ENCODE results near the gene SYNRG.
"Not testable (repeated sequence)": the region's sequence is repeated elsewhere in the genome, so short reads cannot be mapped to it uniquely, and the experiment has no call there.

Gene SYNRG, protein sequence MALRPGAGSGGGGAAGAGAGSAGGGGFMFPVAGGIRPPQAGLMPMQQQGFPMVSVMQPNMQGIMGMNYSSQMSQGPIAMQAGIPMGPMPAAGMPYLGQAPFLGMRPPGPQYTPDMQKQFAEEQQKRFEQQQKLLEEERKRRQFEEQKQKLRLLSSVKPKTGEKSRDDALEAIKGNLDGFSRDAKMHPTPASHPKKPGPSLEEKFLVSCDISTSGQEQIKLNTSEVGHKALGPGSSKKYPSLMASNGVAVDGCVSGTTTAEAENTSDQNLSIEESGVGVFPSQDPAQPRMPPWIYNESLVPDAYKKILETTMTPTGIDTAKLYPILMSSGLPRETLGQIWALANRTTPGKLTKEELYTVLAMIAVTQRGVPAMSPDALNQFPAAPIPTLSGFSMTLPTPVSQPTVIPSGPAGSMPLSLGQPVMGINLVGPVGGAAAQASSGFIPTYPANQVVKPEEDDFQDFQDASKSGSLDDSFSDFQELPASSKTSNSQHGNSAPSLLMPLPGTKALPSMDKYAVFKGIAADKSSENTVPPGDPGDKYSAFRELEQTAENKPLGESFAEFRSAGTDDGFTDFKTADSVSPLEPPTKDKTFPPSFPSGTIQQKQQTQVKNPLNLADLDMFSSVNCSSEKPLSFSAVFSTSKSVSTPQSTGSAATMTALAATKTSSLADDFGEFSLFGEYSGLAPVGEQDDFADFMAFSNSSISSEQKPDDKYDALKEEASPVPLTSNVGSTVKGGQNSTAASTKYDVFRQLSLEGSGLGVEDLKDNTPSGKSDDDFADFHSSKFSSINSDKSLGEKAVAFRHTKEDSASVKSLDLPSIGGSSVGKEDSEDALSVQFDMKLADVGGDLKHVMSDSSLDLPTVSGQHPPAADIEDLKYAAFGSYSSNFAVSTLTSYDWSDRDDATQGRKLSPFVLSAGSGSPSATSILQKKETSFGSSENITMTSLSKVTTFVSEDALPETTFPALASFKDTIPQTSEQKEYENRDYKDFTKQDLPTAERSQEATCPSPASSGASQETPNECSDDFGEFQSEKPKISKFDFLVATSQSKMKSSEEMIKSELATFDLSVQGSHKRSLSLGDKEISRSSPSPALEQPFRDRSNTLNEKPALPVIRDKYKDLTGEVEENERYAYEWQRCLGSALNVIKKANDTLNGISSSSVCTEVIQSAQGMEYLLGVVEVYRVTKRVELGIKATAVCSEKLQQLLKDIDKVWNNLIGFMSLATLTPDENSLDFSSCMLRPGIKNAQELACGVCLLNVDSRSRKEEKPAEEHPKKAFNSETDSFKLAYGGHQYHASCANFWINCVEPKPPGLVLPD (N-terminal part only)
- total RNA-seq, result 30.4 to 141 (median 75.5) reads per million in 17 experiments

DNA sequence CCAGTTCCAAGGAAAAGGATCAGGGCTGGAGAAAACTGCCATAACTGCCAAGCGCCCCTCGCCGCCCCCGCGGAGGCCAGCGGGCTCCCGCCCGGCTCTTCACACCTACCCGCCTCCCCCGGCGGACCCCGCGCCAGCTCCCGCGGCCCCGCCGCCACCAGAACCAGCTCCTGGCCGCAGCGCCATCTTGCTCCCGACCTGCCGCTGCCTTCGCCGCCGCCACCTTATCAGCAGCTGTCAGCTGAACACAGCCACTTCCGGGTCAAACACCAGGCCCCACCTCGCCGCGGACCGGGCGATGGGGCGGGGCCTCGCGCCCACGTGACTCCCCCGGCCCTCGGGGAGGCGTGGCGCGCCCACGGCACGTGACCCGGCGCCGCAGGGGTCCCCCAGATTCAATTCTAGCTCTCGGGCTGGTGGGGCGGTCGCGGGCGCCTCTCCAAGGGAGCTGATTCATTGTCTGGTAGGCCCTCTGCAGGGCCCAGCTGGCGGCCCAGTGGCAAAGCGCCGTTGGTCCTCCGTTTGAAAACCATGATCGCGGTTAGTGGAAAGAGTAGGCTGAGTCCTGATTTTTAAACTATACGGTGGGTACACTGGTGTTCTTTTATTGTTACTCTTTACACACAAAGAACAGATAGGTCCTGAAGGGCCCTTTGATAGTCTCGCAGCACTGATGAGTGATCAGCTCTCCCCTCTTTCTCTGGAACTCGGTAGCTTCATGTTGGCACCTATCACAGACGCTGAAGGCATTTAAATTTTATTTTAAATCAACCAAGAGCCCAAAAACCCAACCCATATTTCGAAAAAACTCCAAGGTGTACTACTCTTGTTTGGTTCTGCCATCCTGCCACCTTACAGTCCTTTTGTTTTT lies at the start of gene SYNRG:
Gene SYNRG (minus strand): TSS at position 249 of the 871 bp plus-strand sequence. CDS start 63 bp downstream, at position 186.
- DNase-seq, result peak; percentile 97 to 98 (median 98)

DNA sequence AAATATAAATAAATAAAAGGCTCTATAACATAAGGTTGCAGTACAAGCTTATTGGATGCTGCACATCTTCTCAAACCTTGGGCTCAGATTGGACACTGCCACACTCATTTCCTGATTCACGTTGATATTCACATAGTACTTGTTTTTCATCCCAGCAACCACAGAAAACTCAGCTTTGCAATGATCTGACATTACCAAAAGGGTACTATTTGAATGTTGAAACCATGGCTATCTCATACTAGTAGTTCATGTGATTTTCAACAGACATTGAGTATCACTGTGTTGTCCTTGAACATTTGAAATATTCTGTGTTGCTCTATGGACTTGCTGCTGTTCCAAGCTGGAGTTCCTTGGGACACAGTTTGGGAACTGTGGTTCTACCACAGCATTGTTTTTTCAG lies 48.0 kb upstream of the SYNRG start:
- DNase-seq, result no peak

DNA sequence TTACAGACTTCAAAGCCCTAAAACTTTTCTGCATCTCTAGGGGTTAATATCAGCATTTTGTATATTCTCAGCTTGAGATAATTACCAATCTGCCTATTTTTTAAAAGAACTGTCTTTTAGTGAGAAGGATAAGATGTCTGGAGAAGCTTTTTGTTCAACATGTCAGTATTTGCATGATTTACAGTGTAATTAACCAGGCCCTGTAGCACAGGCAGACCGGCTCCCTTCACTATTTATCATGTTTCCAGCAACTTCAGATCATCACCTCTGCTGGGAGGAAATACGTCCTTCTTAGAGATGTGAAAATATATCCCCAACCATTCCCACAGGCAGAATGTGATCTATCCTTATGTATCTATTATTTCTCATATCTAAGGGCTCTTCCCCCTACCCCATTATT lies 42.6 kb upstream of the SYNRG start:
- DNase-seq, result no peak

DNA sequence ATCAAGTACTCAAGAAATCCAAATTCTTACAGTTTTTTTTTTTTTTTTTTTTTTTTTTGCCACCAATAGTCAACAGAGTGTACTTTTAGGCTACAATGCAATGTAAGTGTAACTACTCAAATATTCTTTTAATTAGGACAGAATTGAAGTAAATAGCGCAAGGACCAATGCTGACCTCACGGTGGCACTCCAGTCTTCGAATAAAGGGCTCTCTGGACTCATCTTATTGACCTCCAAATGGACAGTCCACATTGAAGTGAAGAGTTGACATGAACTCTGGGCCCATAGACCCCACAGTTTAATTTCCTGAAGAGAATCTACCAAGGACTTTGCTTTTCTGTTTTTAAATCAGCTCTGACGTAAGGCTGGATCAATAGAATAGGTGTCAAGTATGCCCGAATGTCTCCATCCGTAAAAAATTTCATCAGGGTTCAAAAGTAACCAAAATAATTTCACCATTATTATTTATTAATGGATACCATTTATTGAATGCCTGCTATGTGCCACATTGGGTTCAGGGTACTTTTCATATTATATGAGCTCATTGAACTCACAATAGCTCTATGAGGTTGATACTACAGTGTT lies 41.3 kb upstream of the SYNRG start:
- peak; percentile 42 to 52 (median 48) for DNase-seq

DNA sequence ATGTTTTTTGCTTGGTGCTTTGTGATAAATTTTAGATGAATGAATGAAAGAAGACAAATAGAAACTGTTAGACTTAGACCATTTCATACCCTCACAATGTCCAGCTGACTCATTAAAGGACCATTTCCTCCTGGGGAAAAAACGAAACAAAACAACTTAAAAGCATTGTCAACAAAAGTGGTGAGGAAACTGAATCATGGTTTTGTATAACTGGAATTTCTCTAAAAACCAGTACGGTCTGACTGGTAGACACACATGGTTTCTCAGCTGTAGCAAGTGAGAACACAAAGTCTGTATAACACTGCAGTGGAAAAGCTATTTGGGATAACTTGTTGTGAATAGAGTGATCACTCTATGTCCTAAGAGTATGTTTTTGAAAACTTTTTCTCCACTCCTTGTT lies 39.3 kb upstream of the SYNRG start:
- DNase-seq, result peak in 2 of 4 experiments; percentile 30 to 39

DNA sequence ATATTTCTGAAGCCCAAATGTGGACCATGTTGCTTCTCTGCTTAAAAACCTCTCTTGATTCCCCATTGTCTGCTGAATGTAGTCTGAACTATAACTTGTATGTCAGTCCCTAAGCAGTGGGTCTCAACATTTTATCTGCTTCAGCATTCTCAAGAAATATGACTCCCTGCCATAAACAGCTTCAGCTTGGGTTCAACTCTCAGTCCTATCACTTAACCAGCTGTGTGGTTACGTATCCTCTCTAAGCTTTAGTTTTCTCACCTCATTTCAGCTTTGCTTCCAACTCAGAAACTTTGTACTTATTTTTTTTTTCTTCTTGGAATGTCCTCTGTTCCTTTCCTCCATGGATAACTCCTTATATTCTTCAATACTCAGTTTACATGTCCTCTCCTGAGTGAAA lies 38.6 kb upstream of the SYNRG start:
- no peak for DNase-seq

DNA sequence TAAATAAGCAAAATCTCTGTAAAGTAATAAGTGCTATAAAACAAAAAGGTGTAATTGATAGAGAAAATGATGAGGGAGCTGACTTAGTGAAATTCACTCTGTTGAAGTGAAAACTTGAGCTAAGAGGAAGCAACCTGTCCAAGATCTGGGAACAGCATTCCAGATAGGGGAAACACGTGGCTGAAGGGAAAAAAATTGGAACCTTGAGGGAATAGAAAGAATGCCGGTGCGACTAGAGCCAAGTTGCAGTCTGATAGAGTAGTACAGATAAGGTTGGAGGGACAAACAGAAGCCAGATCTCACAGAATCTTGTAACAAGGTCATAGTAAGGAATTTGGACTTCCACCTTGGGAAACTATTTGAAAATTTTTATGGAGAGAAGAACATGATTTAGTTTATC lies 34.7 kb upstream of the SYNRG start:
- DNase-seq, result no peak

DNA sequence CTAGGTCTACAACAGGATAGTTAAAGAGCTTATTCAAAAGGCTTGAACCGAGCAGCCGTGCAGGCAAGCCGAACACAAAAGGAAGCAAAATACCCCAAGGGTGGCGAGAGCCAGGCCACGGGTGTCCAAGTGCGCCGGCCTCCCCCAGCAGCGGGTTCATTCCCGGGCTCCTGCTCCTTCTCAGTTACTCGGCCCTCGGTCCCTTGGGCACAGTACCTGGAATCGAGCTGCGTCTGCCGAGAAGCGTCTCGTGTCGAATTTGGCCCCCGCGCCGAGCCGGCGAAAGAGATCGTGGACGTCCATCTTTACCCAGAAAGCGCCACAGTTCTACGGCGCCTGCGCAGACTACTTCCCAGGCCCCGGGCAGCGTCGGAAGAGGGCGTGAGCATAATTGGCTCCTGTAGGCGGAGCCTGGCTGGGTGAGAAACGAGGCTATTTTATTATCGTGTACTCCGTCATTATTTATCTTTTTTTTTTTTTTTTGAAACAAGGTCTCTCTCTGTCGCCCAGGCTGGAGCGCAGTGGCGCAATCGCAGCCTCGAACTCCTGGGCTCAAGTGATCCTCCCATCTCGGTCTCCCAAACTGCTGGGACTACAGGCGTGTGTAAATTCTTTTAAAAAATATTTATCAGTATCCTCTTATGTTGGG lies 34.0 kb upstream of the SYNRG start, which contains the start of gene DDX52:
Gene DDX52 (minus strand): TSS at position 329 of the 649 bp plus-strand sequence. CDS start 26 bp downstream, at position 303.
- DNase-seq, result peak; percentile 93 to 97 (median 96)

DNA sequence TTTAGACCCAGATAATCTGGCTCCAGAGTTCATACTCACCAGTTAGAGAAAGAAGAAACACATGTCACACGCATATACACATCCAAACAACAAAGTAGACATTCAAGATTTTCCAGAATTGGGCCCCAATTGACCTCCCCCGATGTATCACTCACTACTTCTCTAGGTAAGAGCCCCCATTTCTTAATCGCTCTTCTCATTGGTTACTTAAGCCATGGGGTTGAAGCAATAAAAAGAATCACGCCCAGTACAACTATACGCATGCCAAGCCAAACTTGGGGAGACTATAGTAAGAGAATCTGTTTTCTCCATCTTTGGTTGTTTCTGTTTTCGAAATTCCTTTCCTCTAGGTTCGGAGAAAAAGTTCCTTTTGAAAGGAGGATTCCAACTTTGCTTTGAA lies 33.5 kb upstream of the SYNRG start:
- peak in 3 of 4 experiments; percentile 23 to 43 (median 27) for DNase-seq

DNA sequence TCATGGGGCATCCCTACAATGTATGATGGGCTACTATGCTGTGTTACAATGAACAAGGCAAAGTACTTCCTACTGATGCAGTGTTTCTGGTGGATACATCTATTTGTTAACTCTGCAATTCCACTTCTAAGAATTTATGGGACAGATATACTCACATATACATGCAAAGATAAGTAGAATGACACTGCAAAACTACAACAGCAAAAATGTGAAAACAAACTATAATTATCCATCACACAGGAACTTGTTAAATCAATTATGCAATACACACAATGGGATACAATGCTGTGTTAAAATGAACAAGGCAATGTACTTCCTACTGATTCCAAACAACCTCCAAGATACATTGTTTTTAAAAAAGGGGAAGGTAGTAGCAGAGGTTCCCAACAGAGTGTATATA lies 30.8 kb upstream of the SYNRG start:
- no peak for DNase-seq

DNA sequence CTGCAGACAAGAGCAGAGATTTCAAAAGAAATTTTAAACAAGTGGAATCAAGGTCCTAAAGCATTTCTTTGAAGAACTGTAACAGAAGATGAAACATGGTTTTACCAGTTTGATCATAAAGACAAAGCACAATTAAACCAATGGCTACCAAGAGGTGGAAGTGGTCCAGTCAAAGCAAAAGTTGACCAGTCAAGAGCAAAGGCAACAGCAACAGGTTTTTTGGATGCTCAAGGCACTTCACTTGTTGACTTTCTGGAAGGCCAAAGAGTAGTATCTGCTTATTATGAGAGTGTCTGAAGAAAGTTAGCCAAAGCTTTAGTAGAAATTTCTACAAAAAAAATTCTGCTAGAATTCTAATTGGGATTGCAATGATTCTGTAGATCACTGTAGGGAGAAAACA lies 28.7 kb upstream of the SYNRG start:
- DNase-seq, result no peak

DNA sequence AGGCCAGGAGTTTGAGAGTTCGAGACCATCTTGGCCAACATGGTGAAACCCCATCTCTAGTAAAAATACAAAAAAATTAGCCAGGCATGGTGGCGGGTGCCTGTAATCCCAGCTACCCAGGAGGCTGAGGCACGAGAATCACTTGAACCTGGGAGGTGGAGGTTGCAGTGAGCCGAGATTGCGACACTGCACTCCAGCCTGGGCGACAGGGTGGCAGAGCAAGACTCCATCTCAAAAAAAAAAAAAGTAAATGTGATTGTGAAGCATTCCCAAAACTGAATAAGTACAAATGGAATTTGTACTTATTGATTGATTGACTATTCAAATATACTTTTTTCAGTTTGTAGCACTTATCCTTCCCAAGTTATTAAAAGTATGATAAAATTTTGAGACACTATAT lies 7.2 kb upstream of the SYNRG start:
- DNase-seq, result not testable (repeated sequence)

DNA sequence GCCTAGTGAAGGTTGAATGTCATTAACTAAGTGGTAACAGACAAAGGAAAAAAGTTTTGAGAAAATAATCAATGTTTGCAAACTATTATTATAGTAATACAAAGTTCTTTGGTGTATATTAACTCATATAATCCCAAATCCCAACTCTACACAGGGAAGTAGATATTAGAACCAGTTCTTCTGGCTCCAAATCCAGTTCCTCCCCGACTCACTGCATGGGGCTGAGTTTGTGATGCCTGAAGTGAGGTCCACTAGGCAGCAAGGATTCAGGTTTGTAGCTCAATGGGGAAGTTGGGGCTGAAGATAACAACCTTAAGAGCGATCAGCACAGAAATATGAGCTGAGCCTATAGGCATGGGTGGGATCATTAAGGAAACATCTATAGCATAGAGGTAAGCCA lies 5.6 kb upstream of the SYNRG start:
- no peak for DNase-seq

DNA sequence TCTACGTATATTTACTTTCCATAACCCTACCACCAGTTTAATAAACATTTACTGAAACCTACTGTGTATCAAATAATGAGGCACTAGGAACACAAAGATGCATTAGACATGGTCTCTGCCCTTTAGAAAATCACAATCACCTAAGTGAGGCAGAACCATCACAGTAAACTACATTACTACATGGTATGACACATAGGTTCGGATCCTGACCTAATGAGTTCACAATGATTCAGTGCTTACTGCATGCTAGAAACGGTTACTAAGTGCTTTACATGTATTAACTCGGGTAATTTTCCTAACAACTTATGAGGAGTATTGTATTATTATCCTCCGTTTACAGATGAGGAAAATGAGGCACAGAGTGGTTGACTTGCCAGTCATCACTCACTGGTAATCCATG lies 5.2 kb upstream of the SYNRG start:
- DNase-seq, result no peak

DNA sequence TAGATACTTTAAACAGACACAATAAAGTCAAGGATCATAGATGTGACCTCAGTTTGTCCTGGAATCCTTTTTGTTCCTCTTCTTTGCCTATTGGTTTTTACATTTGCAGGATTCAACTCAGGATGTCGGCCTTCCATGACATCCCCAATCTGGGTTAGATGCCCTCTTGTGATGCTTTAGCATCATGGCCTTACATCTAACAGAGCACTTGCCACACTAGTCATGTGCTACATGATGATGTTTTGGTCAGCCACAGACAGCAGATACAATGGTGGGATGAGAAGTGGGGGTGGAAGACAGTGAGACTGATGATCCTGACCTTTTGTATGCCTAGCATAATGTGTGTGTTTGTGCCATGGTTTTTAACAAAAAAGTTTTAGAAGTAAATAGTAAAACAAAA lies 1.8 kb upstream of the SYNRG start:
- DNase-seq, result peak; percentile 74 to 91 (median 80)

DNA sequence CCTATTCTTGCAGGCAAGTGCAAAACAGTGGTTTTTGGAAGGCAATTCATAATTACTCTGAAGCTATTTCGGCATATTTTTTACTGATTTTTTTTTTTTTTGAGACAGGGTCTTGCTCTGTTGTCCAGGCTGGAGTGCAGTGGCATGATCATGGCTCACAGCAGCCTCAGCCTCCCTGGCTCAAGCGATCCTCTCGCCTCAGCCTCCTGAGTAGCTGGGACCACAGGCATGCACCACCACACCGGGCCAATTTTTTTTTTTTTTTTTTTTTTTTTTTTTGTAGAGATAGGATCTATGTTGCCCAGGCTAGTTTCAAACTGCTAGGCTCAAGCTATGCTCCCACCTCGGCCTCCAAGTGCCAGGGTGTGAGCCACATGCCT lies 813 bp upstream of the SYNRG start:
- DNase-seq, result not testable (repeated sequence)

DNA sequence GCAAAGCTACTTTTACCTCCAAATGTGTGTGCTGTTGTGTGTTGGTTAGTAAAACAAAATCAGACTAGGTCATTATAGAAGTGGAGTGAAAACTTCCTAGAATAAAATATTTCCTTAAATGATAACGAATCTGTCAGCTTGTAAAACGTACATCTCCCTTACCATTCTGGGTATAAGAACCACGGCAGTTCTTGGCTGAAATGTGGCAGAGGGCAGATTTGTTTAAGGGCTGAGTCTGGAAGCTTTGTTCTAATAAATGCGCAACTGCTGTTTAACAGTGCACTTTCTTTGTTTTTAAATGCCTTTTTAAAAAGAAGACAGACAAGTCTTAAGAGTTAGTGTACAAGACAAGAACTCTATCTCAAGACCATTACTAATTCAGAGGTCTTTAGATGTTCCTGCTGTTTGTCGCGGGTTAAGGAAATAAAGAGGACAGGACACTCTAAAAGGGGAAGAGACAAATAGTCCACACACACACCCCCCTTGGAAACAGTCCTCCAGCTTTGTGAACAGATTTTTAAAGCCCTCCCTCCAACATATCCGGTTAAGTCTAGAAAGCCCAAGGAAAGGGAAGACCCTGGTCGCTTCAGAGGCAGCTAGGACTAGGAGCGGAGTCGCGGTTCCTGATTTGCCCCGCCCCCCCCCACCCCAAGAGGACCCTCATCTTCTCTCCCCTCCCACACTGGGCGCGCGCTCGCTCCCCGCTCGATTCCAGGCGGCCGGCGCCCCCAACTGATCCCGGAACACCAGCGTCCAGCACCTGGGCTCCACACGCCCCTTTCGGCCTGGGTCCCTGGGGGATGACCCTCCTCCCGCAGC lies 658 bp downstream of the SYNRG start:
- DNase-seq, result peak; percentile 65 to 74 (median 68)

DNA sequence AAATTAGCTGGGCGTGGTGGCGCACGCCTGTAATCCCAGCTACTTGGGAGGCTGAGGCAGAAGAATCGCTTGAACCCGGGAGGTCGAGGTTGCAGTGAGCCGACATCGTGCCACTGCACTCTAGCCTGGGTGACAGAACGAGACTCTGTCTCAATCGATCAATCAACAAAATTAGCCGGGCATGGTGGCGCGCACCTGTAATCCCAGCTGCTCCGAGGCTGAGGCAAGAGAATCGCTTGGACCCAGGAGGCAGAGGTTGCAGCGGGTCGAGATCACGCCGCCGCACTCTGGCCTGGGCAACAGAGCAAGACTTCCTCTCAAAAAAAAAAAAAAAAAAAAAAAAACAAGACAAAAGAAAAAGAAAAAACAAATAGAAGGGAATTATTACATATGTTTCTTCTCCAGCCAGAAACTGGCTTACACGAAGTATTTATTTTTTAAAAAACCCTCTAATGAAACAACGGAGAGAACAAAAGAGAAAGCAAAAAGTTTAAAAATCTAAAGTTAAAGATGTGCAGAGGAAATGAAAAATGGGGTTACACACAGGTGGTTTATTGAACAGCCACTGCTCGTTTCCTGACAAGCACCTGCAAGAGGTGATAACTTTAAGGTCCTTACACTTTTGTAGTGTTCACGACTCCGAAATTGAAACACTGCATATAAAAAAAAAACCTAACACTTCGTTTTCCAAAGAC lies 1.4 kb downstream of the SYNRG start:
- peak in 1 of 4 experiments; percentile 9 for DNase-seq

Measured in suppressor macrophage (primary cell).